Measurements from ENCODE around the gene WASF2. TPM values are rescaled to one million over a fixed set of nuclear protein-coding genes. Genes with fewer than 3 reads are reported as not detected.

Gene WASF2
- total RNA-seq, 1 experiment from 2014 or later: 104 TPM

- no peaks in the 10 kb centered on the region for H3K9me3 Mint-ChIP-seq
- no peak for ATAC-seq
- TF ChIP-seq NR1H2 (CRISPR knock-in tag; IDR thresholded peaks at IDR 0.05): no peak
- no peak for TF ChIP-seq ZSCAN18 (CRISPR knock-in tag; IDR thresholded peaks at IDR 0.05)
- no peak for TF ChIP-seq HMGXB4 (CRISPR knock-in tag; IDR thresholded peaks at IDR 0.05)
- TF ChIP-seq FOXK1 (CRISPR knock-in tag; IDR thresholded peaks at IDR 0.05): no peak
- TF ChIP-seq CREB1 (CRISPR knock-in tag; IDR thresholded peaks at IDR 0.05): no peak
- no peak for TF ChIP-seq ZNF219 (CRISPR knock-in tag; IDR thresholded peaks at IDR 0.05; ENCODE audit: borderline replicate concordance)
- ChIA-PET POLR2A (no interaction called here), CTCF (interaction anchor here (0.7 to 1.6 kb wide), 4 partner anchors 64 to 108 kb away, joined by 3 to 4 read pairs (median 4); no protein-coding TSS in a partner anchor)
- H3K27me3 Mint-ChIP-seq (ENCODE audit: low read depth): no peaks in the 10 kb centered on the region
- peaks cover 39% of the 10 kb centered on the region for H3K4me1 Mint-ChIP-seq
- DNase-seq (ENCODE audit: low spot score): peak; percentile 3
- no peaks in the 10 kb centered on the region for H3K36me3 Mint-ChIP-seq
- no peak overlapping the region for H3K4me3 Mint-ChIP-seq
- H3K27ac Mint-ChIP-seq: peak overlapping the region; percentile 8; the same call in 1 of the 2 replicates
These were observed 2.8 kb upstream of the WASF2 start for GRCh38 chr1:27492796-27493195.

- Mint-ChIP-seq H3K27me3 (ENCODE audit: low read depth) (no peaks in the 10 kb centered on the region), H3K4me1 (peaks cover 34% of the 10 kb centered on the region), H3K9me3 (no peaks in the 10 kb centered on the region), H3K36me3 (no peaks in the 10 kb centered on the region), H3K27ac (no peak overlapping the region), H3K4me3 (no peak overlapping the region)
- DNase-seq (ENCODE audit: low spot score) (no peak), ATAC-seq (no peak)
- POLR2A ChIA-PET: no interaction called here
- CTCF ChIA-PET: interaction anchor here (0.7 to 1.1 kb wide), 2 partner anchors 67 to 76 kb away, joined by 3 read pairs; no protein-coding TSS in a partner anchor
- no peak for TF ChIP-seq MYBL2 (CRISPR knock-in tag; IDR thresholded peaks at IDR 0.05)
- no peak for TF ChIP-seq CDX4 (CRISPR knock-in tag; IDR thresholded peaks at IDR 0.05; ENCODE audit: borderline replicate concordance)
- no peak for TF ChIP-seq SP1 (CRISPR knock-in tag; conservative IDR thresholded peaks at IDR 0.05)
- no peak for TF ChIP-seq SMAD4 (CRISPR knock-in tag; IDR thresholded peaks at IDR 0.05)
- no peak for TF ChIP-seq RELA (CRISPR knock-in tag; IDR thresholded peaks at IDR 0.05; ENCODE audit: borderline replicate concordance)
- TF ChIP-seq ZBTB43 (CRISPR knock-in tag; IDR thresholded peaks at IDR 0.05): no peak
- no peak for TF ChIP-seq ZNF232 (CRISPR knock-in tag; IDR thresholded peaks at IDR 0.05)
- no peak for TF ChIP-seq NFATC4 (CRISPR knock-in tag; IDR thresholded peaks at IDR 0.05)
- TF ChIP-seq, protein P1, sequence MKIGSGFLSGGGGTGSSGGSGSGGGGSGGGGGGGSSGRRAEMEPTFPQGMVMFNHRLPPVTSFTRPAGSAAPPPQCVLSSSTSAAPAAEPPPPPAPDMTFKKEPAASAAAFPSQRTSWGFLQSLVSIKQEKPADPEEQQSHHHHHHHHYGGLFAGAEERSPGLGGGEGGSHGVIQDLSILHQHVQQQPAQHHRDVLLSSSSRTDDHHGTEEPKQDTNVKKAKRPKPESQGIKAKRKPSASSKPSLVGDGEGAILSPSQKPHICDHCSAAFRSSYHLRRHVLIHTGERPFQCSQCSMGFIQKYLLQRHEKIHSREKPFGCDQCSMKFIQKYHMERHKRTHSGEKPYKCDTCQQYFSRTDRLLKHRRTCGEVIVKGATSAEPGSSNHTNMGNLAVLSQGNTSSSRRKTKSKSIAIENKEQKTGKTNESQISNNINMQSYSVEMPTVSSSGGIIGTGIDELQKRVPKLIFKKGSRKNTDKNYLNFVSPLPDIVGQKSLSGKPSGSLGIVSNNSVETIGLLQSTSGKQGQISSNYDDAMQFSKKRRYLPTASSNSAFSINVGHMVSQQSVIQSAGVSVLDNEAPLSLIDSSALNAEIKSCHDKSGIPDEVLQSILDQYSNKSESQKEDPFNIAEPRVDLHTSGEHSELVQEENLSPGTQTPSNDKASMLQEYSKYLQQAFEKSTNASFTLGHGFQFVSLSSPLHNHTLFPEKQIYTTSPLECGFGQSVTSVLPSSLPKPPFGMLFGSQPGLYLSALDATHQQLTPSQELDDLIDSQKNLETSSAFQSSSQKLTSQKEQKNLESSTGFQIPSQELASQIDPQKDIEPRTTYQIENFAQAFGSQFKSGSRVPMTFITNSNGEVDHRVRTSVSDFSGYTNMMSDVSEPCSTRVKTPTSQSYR (CRISPR knock-in tag; IDR thresholded peaks at IDR 0.05): no peak
- TF ChIP-seq, protein P2, sequence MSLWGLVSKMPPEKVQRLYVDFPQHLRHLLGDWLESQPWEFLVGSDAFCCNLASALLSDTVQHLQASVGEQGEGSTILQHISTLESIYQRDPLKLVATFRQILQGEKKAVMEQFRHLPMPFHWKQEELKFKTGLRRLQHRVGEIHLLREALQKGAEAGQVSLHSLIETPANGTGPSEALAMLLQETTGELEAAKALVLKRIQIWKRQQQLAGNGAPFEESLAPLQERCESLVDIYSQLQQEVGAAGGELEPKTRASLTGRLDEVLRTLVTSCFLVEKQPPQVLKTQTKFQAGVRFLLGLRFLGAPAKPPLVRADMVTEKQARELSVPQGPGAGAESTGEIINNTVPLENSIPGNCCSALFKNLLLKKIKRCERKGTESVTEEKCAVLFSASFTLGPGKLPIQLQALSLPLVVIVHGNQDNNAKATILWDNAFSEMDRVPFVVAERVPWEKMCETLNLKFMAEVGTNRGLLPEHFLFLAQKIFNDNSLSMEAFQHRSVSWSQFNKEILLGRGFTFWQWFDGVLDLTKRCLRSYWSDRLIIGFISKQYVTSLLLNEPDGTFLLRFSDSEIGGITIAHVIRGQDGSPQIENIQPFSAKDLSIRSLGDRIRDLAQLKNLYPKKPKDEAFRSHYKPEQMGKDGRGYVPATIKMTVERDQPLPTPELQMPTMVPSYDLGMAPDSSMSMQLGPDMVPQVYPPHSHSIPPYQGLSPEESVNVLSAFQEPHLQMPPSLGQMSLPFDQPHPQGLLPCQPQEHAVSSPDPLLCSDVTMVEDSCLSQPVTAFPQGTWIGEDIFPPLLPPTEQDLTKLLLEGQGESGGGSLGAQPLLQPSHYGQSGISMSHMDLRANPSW (CRISPR knock-in tag; conservative IDR thresholded peaks at IDR 0.05; ENCODE audit: low read depth): no peak
- no peak for TF ChIP-seq ZNF396 (CRISPR knock-in tag; IDR thresholded peaks at IDR 0.05; ENCODE audit: borderline replicate concordance)
- TF ChIP-seq, protein P3, sequence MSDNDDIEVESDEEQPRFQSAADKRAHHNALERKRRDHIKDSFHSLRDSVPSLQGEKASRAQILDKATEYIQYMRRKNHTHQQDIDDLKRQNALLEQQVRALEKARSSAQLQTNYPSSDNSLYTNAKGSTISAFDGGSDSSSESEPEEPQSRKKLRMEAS (CRISPR knock-in tag; IDR thresholded peaks at IDR 0.05): no peak
- TF ChIP-seq RORB (CRISPR knock-in tag; IDR thresholded peaks at IDR 0.05): no peak
- TF ChIP-seq KAT7 (CRISPR knock-in tag; IDR thresholded peaks at IDR 0.05; ENCODE audit: borderline replicate concordance): no peak
These were observed 2.1 kb upstream of the WASF2 start for GRCh38 chr1:27491748-27492700.

Data from WTC11 (cell line).